ENCODE measurements around the gene NTF4. TPM values are rescaled to one million over a fixed set of nuclear protein-coding genes. Genes with fewer than 3 reads are reported as not detected.
A peak's percentile ranks its signal among the peaks of the same experiment; 100 is the strongest.

Gene NTF4
- total and polyA plus RNA-seq, 2 of the 8 experiments (the other 6 are each of a cell fraction or from before 2014, with no cell fraction given) = 3.1 to 6.5 TPM

DNA sequence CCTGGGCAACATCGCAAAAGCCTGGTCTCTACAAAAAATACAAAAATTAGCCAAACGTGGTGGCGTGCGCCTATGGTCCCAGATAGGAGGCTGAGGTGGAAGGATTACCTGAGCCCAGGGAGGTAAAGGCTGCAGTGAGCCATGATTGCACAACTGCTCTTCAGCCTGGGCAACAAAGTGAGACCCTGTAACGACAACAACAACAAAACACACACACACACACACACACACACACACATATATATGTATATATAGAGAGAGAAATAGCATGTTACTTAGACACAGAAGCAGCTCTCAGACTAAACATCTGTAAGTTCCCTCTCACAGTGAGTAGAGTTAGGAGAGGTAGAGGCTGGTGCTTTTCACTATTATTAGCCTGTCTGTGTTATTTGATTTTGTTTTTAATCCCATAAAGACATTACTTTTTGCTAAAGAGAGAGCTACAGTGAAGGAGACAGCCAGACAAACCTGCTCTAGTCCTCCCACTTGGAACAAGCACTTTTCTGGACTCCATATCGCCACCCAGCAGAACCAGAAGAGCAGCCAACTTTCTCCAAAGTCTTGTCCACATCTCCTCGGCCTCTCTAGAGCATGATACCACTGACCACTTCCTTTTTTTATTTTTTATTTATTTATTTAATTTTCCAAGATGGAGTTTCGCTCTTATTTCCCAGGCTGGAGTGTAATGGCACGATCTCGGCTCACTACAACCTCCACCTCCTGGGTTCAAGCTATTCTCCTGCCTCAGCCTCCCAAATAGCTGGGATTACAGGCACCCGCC lies 46.8 kb upstream of the NTF4 start:
- no peak overlapping the region for H3K9ac ChIP-seq (replicated peaks in 1 of 4; ENCODE audit: extremely low read depth in 1 of 4, low read depth in 3 of 4, low read length in 3 of 4)
- TF ChIP-seq RXRA (IDR thresholded peaks at IDR 0.05; ENCODE audit: insufficient read depth, low read depth, low read length) (no peak), JUN (IDR thresholded peaks at IDR 0.05; ENCODE audit: low read depth, low read length) (no peak), SP2 (IDR thresholded peaks at IDR 0.05; ENCODE audit: low read length) (no peak), CEBPB (IDR thresholded peaks at IDR 0.05; ENCODE audit: low read depth, low read length) (0 out of 2 replicates have a peak, but pooled peaks have one; percentile 24), CHD1 (IDR thresholded peaks at IDR 0.05; ENCODE audit: low read depth, low read length) (no peak)
- CTCF ChIA-PET (ENCODE audit: partially characterized antibody) = interaction anchor here (0.7 to 2.9 kb wide), 8 partner anchors 13 to 97 kb away, joined by 3 to 20 read pairs (median 6); no protein-coding TSS in a partner anchor

More for the DNA sequence above, 46.8 kb upstream of the NTF4 start:
- Histone ChIP-seq H2BK20ac (ENCODE audit: low read length) (no peak overlapping the region), H4K5ac (ENCODE audit: insufficient read length, low read depth, low read length) (no peak overlapping the region), H2BK5ac (ENCODE audit: low read depth, low read length) (no peak overlapping the region), H3K56ac (replicated peaks; ENCODE audit: insufficient read length, low read depth, low read length) (no peak overlapping the region), H2BK12ac (ENCODE audit: low read depth, low read length) (no peak overlapping the region), H2BK120ac (replicated peaks; ENCODE audit: low read depth, low read length) (no peak overlapping the region), H2AFZ (ENCODE audit: low read length) (no peak overlapping the region), H3K27me3 (replicated peaks in 1 of 4; ENCODE audit: control insufficient read depth in 3 of 4, extremely low read depth in 1 of 4, insufficient read depth in 3 of 4, low read length in 3 of 4) (no peaks in the 10 kb centered on the region; a peak in 1 of 7 replicates), H3K79me2 (ENCODE audit: control insufficient read depth in 1 of 2, insufficient read depth in 2 of 2, low read length in 2 of 2) (no peaks in the 10 kb centered on the region), H4K8ac (ENCODE audit: extremely low read depth, insufficient read depth, low read length) (no peak overlapping the region), H3K23me2 (ENCODE audit: low read depth, low read length) (peaks cover 11% of the 10 kb centered on the region), H3K79me1 (ENCODE audit: low read depth, low read length) (0 out of 2 replicates have a peak, but pooled peaks cover 2% of the 10 kb centered on the region), H3K4me1 (replicated peaks in 1 of 4; ENCODE audit: control insufficient read depth in 3 of 4, insufficient read depth in 4 of 4, low read length in 3 of 4) (peaks cover 0 to 4% (median 0%) of the 10 kb centered on the region in 4 experiments; a peak in 2 of 7 replicates), H3K27ac (ENCODE audit: low read depth, low read length) (no peak overlapping the region), H3K9me3 (ENCODE audit: insufficient read depth in 2 of 2, low read depth in 1 of 2, low read length in 1 of 2) (no peaks in the 10 kb centered on the region), H3K18ac (ENCODE audit: extremely low read depth, low read length) (no peak overlapping the region), H3K36me3 (ENCODE audit: control insufficient read depth in 2 of 4, insufficient read depth in 4 of 4, low read length in 3 of 4) (peaks cover 11 to 30% (median 27%) of the 10 kb centered on the region in 4 experiments), H3K4me2 (ENCODE audit: insufficient read depth in 1 of 2, low read depth in 2 of 2, low read length in 2 of 2) (no peak overlapping the region), H3K4me3 (ENCODE audit: extremely low read depth in 1 of 4, insufficient read depth in 2 of 4, low read depth in 3 of 4, low read length in 4 of 4) (no peak overlapping the region), H3K23ac (ENCODE audit: insufficient read length) (no peak overlapping the region), H4K91ac (replicated peaks; ENCODE audit: insufficient read length, low read length) (no peak overlapping the region), H4K20me1 (replicated peaks in 1 of 2; ENCODE audit: control insufficient read depth in 1 of 2, insufficient read depth in 2 of 2, low read length in 2 of 2) (peaks cover 14 to 18% of the 10 kb centered on the region in 2 experiments), H2BK15ac (ENCODE audit: low read length) (no peak overlapping the region), H3K14ac (ENCODE audit: insufficient read length) (no peak overlapping the region), H3K4ac (replicated peaks; ENCODE audit: insufficient read length, low read depth, low read length) (no peak overlapping the region), H2AK5ac (ENCODE audit: low read depth, low read length) (no peak overlapping the region)
- WGBS, 2 experiments (ENCODE audit: extremely low coverage in 1 of 2, insufficient coverage in 1 of 2, insufficient read length in 1 of 2, insufficient replicate concordance in 2 of 2, low coverage in 1 of 2, low lambda C conversion rate in 2 of 2, missing lambda C conversion rate in 1 of 2) = 90% methylated on average over 11 of the region's 11 CpGs; no CpG with 5 or more reads in 1 of the 2 experiments
- FAIRE-seq (no peak), DNase-seq (ENCODE audit: low read depth in 1 of 2, low spot score in 2 of 2) (no peak)
- POLR2A ChIA-PET (ENCODE audit: partially characterized antibody) = interaction anchor here (0.7 to 7.8 kb wide), 7 partner anchors 10 to 51 kb away, joined by 3 to 67 read pairs (median 4); no protein-coding TSS in a partner anchor

All from H1 (cell line).